Tibial nerve (tissue), 4 donors: Measurements from ENCODE around the gene SLC40A1.

Experiments used
- CTCF ChIP-seq, 5 experiments: fragments of 200-600 bp in 3 of 5; fragments of 450-650 bp in 2 of 5; sonication (generic) in 3 of 5; IDR thresholded peaks; one replicate each; pipeline ENCODE4 v1.5.1; 2016 to 2019; ENCODE audit warnings: antibody characterized with exemption in 5 of 5, mild to moderate bottlenecking in 3 of 5, moderate library complexity in 2 of 5
- EP300 ChIP-seq, 2 donors: sonication (generic); formaldehyde crosslinking; IDR thresholded peaks; one replicate each; pipeline ENCODE4 v1.6.1; 2017; ENCODE audit warnings: antibody characterized with exemption in 2 of 2, mild to moderate bottlenecking in 1 of 2

- TF ChIP-seq CTCF (IDR thresholded peaks at IDR 0.05) (no peak), EP300 (IDR thresholded peaks at IDR 0.05) (no peak)
These were observed 40.0 kb downstream of the SLC40A1 start for GRCh38 chr2:189540551-189540950.
